Hepatocyte (in vitro differentiated cells): ENCODE results near the gene PLA2G4F. TPM values are rescaled to one million over a fixed set of nuclear protein-coding genes. Genes with fewer than 3 reads are reported as not detected.

ENCODE experiments used
- DNase-seq: peaks from one replicate; pipeline ENCODE4 v3.0.0-alpha.2; 2016; ENCODE audit warnings: low spot score
- H2AFZ ChIP-seq: fragments of 200-600 bp; sonication (generic); 2 replicates; pipeline ENCODE4 v1.6.0; 2016; ENCODE audit warnings: antibody characterized with exemption, mild to moderate bottlenecking
- H3K27ac ChIP-seq: fragments of 200-600 bp; sonication (generic); 2 replicates; pipeline ENCODE4 v1.5.1; 2016; ENCODE audit warnings: mild to moderate bottlenecking
- H3K27me3 ChIP-seq: fragments of 200-600 bp; sonication (generic); 2 replicates; pipeline ENCODE4 v1.6.1; 2016
- H3K36me3 ChIP-seq: fragments of 200-600 bp; sonication (generic); replicated peaks from 2 replicates; pipeline ENCODE4 v1.5.1; 2016; ENCODE audit warnings: low read depth; ENCODE audit not compliant: insufficient read depth
- H3K4me1 ChIP-seq: fragments of 200-600 bp; sonication (generic); 2 replicates; pipeline ENCODE4 v1.5.1; 2016; ENCODE audit warnings: mild to moderate bottlenecking, moderate library complexity; ENCODE audit not compliant: insufficient read depth
- H3K4me2 ChIP-seq: fragments of 200-600 bp; sonication (generic); 2 replicates; pipeline ENCODE4 v1.6.0; 2016
- H3K4me3 ChIP-seq: fragments of 200-600 bp; sonication (generic); 2 replicates; pipeline ENCODE4 v1.5.1; 2016; ENCODE audit warnings: mild to moderate bottlenecking
- H3K79me2 ChIP-seq: fragments of 200-600 bp; sonication (generic); 2 replicates; pipeline ENCODE4 v1.6.0; 2017; ENCODE audit warnings: mild to moderate bottlenecking
- H3K9me2 ChIP-seq: fragments of 200-600 bp; sonication (generic); replicated peaks from 2 replicates; pipeline ENCODE4 v1.6.0; 2017; ENCODE audit warnings: mild to moderate bottlenecking; ENCODE audit not compliant: insufficient read depth
- H3K9me3 ChIP-seq: fragments of 200-600 bp; sonication (generic); 2 replicates; pipeline ENCODE4 v1.5.1; 2016; ENCODE audit warnings: low read depth, mild to moderate bottlenecking
- H4K20me1 ChIP-seq: fragments of 200-600 bp; sonication (generic); 2 replicates; pipeline ENCODE4 v1.6.0; 2016; ENCODE audit warnings: mild to moderate bottlenecking; ENCODE audit not compliant: insufficient read depth, poor library complexity, severe bottlenecking
- EZH2 ChIP-seq: fragments of 200-600 bp; sonication (generic); IDR thresholded peaks from 2 replicates; pipeline ENCODE4 v1.6.1; 2016; ENCODE audit warnings: antibody characterized with exemption, mild to moderate bottlenecking, borderline replicate concordance
- EZH2phosphoT487 ChIP-seq: fragments of 200-600 bp; sonication (generic); IDR thresholded peaks from one replicate; pipeline ENCODE4 v1.6.1; 2018; ENCODE audit warnings: antibody characterized with exemption, mild to moderate bottlenecking, low read depth, moderate library complexity; ENCODE audit not compliant: unreplicated experiment, severe bottlenecking
- WGBS: methylation state at CpG from one replicate; pipeline ENCODE4 v1.1.6; 2016; ENCODE audit warnings: low lambda C conversion rate; ENCODE audit errors: missing lambda C conversion rate; 5-methylcytosine and 5-hydroxymethylcytosine counted together
- polyA plus RNA-seq: library from polyadenylated mRNA; unstranded; fragments of >200 nt; fragmentation: Nextera tagmentation; extraction: Ambion mirVana; gene quantifications from 2 replicates; pipeline ENCODE4 v1.2.1, GENCODE V29; 2016
- total RNA-seq: library from RNA; depleted of rRNA; stranded (reverse); fragments of >200 nt; gene quantifications from 2 replicates; pipeline ENCODE4 v1.2.3, GENCODE V29; 2014
- TF ChIP-seq, protein P1 (sequence below): fragments of 200-600 bp; sonication (generic); IDR thresholded peaks from 2 replicates; pipeline ENCODE4 v1.5.1; 2016; ENCODE audit warnings: antibody characterized with exemption, mild to moderate bottlenecking; ENCODE audit not compliant: poor library complexity

Gene PLA2G4F
- total and polyA plus RNA-seq, 2 experiments from 2014 or later: 1.1 to 2.2 TPM

DNA sequence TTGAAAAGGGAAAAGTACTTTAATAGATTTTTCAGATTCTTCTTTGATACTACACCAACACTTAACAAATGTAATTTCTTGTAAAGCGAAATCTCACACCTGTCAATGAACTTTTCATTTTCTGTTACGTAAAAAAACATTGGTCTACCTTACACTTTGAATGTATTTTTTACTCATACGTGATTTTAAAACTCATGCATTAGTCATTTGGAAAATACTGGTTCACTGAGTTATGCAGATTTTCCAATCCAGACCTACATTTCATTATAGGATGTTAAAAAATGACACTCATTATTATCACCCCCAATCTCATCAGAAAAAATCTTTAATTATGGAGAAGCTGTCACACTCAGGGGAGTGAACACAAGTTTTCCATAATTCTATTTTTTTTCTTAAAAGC, 36.9 kb upstream of the PLA2G4F start:
- TF ChIP-seq EZH2 (no peak), EZH2phosphoT487 (no peak)
- TF ChIP-seq, protein P1, sequence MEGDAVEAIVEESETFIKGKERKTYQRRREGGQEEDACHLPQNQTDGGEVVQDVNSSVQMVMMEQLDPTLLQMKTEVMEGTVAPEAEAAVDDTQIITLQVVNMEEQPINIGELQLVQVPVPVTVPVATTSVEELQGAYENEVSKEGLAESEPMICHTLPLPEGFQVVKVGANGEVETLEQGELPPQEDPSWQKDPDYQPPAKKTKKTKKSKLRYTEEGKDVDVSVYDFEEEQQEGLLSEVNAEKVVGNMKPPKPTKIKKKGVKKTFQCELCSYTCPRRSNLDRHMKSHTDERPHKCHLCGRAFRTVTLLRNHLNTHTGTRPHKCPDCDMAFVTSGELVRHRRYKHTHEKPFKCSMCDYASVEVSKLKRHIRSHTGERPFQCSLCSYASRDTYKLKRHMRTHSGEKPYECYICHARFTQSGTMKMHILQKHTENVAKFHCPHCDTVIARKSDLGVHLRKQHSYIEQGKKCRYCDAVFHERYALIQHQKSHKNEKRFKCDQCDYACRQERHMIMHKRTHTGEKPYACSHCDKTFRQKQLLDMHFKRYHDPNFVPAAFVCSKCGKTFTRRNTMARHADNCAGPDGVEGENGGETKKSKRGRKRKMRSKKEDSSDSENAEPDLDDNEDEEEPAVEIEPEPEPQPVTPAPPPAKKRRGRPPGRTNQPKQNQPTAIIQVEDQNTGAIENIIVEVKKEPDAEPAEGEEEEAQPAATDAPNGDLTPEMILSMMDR: no peak
- no peak overlapping the region for H2AFZ ChIP-seq
- H3K9me2 ChIP-seq: no peaks in the 10 kb centered on the region
- H3K36me3 ChIP-seq: no peaks in the 10 kb centered on the region
- no peak overlapping the region for H3K4me3 ChIP-seq
- no peaks in the 10 kb centered on the region for H3K9me3 ChIP-seq
- DNase-seq: no peak
- no peak overlapping the region for H3K27ac ChIP-seq
- no peaks in the 10 kb centered on the region for H3K4me1 ChIP-seq
- H3K79me2 ChIP-seq: peaks cover 10% of the 10 kb centered on the region
- 95% methylated on average over 3 of the region's 3 CpGs for WGBS
- H3K4me2 ChIP-seq: no peak overlapping the region
- no peaks in the 10 kb centered on the region for H3K27me3 ChIP-seq
- no peaks in the 10 kb centered on the region for H4K20me1 ChIP-seq

DNA sequence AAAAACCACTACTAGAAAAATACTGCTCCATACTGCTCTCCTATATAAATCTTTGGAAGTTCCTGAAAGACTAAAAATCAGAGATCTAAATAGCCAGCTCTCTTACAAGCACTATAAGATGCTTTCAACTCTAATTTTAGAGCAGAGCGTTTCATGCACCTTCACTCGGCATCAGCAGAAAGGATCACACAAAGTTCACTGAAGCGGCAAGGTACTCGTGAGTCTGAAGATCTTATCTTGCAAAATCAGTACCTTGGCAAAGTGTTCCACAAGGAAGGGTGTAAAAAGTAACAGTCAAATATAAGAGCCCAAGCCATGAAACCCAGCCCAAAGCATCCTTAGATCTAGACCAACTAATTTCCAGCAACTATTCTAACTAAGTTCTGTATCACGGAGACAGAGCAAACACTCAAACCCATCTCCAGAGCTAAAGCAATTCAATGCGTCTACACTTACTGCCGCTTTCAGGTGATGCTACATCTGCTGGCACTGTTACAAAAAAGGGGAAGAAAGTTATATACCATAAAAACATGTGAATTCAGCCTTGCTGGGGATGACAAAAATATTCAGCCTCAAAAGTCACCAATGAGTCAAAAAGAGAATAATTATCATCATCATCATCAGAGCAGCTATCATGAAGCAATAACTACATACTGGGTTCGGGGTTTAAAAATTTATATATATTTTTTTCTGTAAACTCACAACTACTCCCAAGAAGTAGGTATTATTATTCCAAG, 35.3 kb upstream of the PLA2G4F start:
- no peak for TF ChIP-seq EZH2
- TF ChIP-seq EZH2phosphoT487: no peak
- TF ChIP-seq, protein P1: no peak
- no peak overlapping the region for H3K4me3 ChIP-seq
- H2AFZ ChIP-seq: no peak overlapping the region
- no peak overlapping the region for H3K27ac ChIP-seq
- H3K9me3 ChIP-seq: no peaks in the 10 kb centered on the region
- no peaks in the 10 kb centered on the region for H3K4me1 ChIP-seq
- no peaks in the 10 kb centered on the region for H3K9me2 ChIP-seq
- no peaks in the 10 kb centered on the region for H3K27me3 ChIP-seq
- WGBS: 91% methylated on average over 8 of the region's 8 CpGs
- no peak overlapping the region for H3K4me2 ChIP-seq
- H3K79me2 ChIP-seq: peaks cover 4% of the 10 kb centered on the region
- H3K36me3 ChIP-seq: no peaks in the 10 kb centered on the region
- no peaks in the 10 kb centered on the region for H4K20me1 ChIP-seq
- DNase-seq: no peak

DNA sequence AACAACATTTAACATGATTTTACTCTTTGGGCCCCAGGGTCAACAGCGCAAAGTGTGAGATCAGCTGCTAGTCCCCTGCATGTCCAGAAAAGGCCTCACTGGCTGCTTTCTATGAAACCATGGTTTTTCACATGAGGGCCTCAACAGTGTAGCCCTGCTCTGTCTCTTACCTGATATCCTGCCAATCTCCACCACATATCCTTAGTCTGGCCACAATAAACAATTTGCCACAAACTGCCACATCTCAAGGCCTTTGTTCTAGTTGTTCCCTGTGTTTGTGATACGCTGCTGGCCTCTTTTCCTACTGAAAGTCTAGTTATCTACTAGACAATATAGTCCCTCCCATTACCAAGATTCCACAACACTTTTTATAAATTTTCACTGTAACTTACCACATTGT, 33.9 kb upstream of the PLA2G4F start:
- Histone ChIP-seq H3K4me3 (no peak overlapping the region), H3K4me1 (no peaks in the 10 kb centered on the region), H3K36me3 (no peaks in the 10 kb centered on the region), H3K27me3 (no peaks in the 10 kb centered on the region), H3K9me2 (no peaks in the 10 kb centered on the region), H3K79me2 (peaks cover 4% of the 10 kb centered on the region), H4K20me1 (no peaks in the 10 kb centered on the region), H3K27ac (no peak overlapping the region), H3K9me3 (no peaks in the 10 kb centered on the region), H3K4me2 (no peak overlapping the region), H2AFZ (no peak overlapping the region)
- TF ChIP-seq EZH2phosphoT487 (no peak), EZH2 (no peak)
- TF ChIP-seq, protein P1: no peak
- WGBS: 97% methylated on average over 2 of the region's 2 CpGs
- DNase-seq: no peak
